Fibroblast of pulmonary artery (primary cell): ENCODE results near the gene KCNMA1.

Experiments used
- DNase-seq: peaks from one replicate; pipeline ENCODE4 v3.0.0-alpha.2; 2010; ENCODE audit warnings: low read depth
- H3K4me3 ChIP-seq: replicated peaks from 2 replicates; pipeline ENCODE4 v1.5.1; 2011; ENCODE audit warnings: low read depth, mild to moderate bottlenecking, control low read depth, low read length, moderate library complexity
- CTCF ChIP-seq: IDR thresholded peaks from 2 replicates; pipeline ENCODE4 v1.5.1; 2011; ENCODE audit warnings: mild to moderate bottlenecking, control low read depth, low read length, inconsistent platforms; ENCODE audit errors: missing control alignments

The KCNMA1 gene

DNA sequence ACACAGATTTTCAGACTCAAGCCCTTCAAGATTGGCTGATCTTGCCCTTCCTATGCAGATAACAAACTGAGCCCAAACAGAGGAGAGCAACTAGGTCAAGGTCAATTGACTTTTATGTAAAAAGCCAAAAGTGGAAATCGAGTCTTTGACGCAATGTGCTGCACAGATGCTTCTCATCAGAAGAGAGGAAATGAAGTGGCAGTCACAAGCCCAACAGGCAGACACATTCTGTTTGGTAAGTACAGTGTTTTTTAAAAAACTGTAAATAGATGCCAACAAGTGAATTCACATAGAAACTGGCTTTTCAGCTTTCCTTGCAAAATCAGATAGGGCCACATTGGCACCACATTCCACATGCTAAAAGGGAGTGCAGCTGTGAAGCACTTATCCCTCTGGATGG lies 606.6 kb downstream of the KCNMA1 start:
- no peak for TF ChIP-seq CTCF
- H3K4me3 ChIP-seq: no peak overlapping the region
- DNase-seq: no peak

GRCh38 chr10:77029777-77030717 lies 607.6 kb downstream of the KCNMA1 start:
- H3K4me3 ChIP-seq: no peak overlapping the region
- DNase-seq: no peak
- TF ChIP-seq CTCF: no peak

- no peak for DNase-seq
- TF ChIP-seq CTCF: no peak
- H3K4me3 ChIP-seq: no peak overlapping the region
Observed at GRCh38 chr10:77028042-77028441, 609.6 kb downstream of the KCNMA1 start.

- no peak overlapping the region for H3K4me3 ChIP-seq
- TF ChIP-seq CTCF: no peak
- no peak for DNase-seq
Observed at GRCh38 chr10:77027576-77027975, 610.0 kb downstream of the KCNMA1 start.

DNA sequence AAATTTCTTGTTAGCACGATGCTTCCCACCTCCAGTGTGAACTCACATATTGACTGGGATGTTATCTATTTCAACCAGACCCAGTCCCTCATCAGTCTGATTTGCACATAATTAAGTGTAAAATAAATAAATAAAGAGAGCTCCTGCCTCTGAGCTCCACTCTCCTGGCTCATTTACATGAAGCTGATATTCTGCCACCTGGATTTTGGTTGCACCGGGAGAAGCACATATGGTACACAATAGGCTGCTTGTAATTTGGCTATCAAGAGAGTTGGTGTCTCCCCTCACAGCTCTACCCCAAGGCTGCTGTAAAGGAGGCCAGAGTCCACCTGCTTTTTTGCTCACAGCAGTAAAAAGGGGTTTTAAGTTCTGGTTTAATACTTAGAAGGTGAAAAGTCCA lies 610.5 kb downstream of the KCNMA1 start:
- TF ChIP-seq CTCF: no peak
- H3K4me3 ChIP-seq: no peak overlapping the region
- DNase-seq: no peak

GRCh38 chr10:77026148-77026547 lies 611.5 kb downstream of the KCNMA1 start:
- no peak for TF ChIP-seq CTCF
- no peak overlapping the region for H3K4me3 ChIP-seq
- no peak for DNase-seq

GRCh38 chr10:77024461-77024860 lies 613.1 kb downstream of the KCNMA1 start:
- DNase-seq: no peak
- no peak for TF ChIP-seq CTCF
- H3K4me3 ChIP-seq: no peak overlapping the region
